Measurements from ENCODE around the gene ABCA4. TPM values are rescaled to one million over a fixed set of nuclear protein-coding genes. Genes with fewer than 3 reads are reported as not detected.
"Not testable (repeated sequence)": the region's sequence is repeated elsewhere in the genome, so short reads cannot be mapped to it uniquely, and the experiment has no call there.

ABCA4 gene
- total RNA-seq, 4 donors from 2014 or later: 2.1 to 7.5 (median 5.0) TPM

DNA sequence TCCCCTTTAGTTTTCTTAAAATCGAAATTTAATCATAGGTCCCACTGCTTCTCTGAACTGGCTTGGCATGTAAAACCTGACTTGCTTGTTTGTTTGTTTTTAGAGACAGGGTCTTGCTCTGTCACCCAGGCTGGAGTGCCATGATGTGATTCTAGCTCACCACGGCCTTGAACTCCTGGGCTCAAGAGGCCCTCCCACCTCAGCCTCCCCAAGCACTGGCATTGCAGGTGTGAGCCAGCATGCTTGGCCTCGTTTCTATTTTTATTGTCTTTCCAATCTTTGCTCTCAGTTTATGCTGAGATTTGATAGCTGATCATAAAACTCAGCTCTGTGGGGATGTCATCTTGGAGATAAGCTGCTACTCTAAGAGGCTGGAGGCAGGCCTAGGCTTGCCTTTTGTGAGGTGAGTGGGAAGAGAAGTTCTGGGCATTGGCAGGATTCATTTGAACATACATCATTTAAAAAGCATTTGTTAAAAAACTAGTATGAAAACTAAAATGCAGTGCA lies 160.3 kb downstream of the ABCA4 start:
- peaks cover 0 to 8% (median 3%) of the 10 kb centered on the region in 4 donors for H3K9me3 ChIP-seq
- H3K4me3 ChIP-seq: no peak overlapping the region
- no peaks in the 10 kb centered on the region for H3K27me3 ChIP-seq
- no peak overlapping the region for H3K27ac ChIP-seq
- H3K4me1 ChIP-seq: peaks cover 0 to 9% (median 0%) of the 10 kb centered on the region in 4 donors
- DNase-seq: peak in 1 of 3 donors; percentile 56
- H3K36me3 ChIP-seq: no peaks in the 10 kb centered on the region
- TF ChIP-seq POLR2A (IDR thresholded peaks at IDR 0.05) (no peak), CTCF (IDR thresholded peaks at IDR 0.05) (no peak)

DNA sequence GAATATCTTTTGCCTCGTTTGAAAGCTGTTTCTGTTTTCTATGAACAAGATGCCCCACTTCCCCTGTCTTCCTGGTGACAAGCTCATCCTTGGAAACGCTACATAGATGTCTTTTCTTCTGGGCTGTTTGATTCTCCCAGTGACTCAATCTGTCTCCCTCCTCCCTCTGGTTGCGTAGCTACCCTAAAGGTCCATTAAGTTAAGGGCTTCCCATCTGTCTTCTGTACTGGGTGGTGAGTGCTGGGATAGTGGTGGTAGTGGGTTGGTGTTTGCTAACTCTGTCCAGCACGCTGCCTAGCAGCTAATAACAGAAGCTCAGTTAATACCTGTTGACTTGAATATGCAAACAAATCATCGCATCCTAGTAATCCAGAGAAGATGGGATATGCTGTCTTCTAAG lies 161.5 kb downstream of the ABCA4 start:
- DNase-seq: no peak
- Histone ChIP-seq H3K36me3 (no peaks in the 10 kb centered on the region), H3K4me1 (peaks cover 0 to 9% (median 0%) of the 10 kb centered on the region in 4 donors), H3K4me3 (no peak overlapping the region), H3K9me3 (peaks cover 0 to 8% (median 3%) of the 10 kb centered on the region in 4 donors), H3K27ac (no peak overlapping the region), H3K27me3 (no peaks in the 10 kb centered on the region)
- TF ChIP-seq POLR2A (IDR thresholded peaks at IDR 0.05) (no peak), CTCF (IDR thresholded peaks at IDR 0.05) (no peak)

GRCh38 chr1:93958726-93959100 lies 162.2 kb downstream of the ABCA4 start:
- no peak for DNase-seq
- peaks cover 0 to 8% (median 3%) of the 10 kb centered on the region in 4 donors for H3K9me3 ChIP-seq
- peaks cover 0 to 9% (median 0%) of the 10 kb centered on the region in 4 donors for H3K4me1 ChIP-seq
- no peaks in the 10 kb centered on the region for H3K27me3 ChIP-seq
- H3K27ac ChIP-seq: no peak overlapping the region
- TF ChIP-seq CTCF (IDR thresholded peaks at IDR 0.05) (no peak), POLR2A (IDR thresholded peaks at IDR 0.05) (no peak)
- H3K4me3 ChIP-seq: no peak overlapping the region
- H3K36me3 ChIP-seq: no peaks in the 10 kb centered on the region

GRCh38 chr1:93958032-93958725 lies 162.8 kb downstream of the ABCA4 start:
- Histone ChIP-seq H3K27me3 (no peaks in the 10 kb centered on the region), H3K4me1 (peaks cover 0 to 9% (median 0%) of the 10 kb centered on the region in 4 donors), H3K27ac (no peak overlapping the region), H3K4me3 (no peak overlapping the region), H3K36me3 (no peaks in the 10 kb centered on the region), H3K9me3 (peaks cover 0 to 8% (median 3%) of the 10 kb centered on the region in 4 donors)
- no peak for TF ChIP-seq CTCF (IDR thresholded peaks at IDR 0.05)
- TF ChIP-seq POLR2A (IDR thresholded peaks at IDR 0.05): no peak
- DNase-seq: no peak

DNA sequence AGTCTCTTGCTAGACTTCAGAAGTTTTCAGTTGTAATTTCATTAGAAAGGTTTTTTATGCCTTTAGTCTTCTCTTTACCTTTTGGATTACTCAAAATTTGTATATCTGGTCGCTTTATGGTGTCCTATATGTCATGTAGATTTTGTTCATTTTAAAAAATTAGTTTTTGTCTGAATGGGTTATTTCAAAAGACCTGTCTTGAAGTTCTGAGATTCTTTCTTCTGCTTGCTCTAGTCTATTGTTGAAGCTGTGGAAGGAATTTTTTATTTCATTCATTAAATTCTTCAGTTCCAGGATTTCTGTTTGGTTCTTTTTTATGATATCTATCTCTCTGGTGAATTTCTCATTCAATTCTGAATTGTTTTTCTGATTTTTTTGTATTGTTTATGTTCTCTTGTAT lies 165.2 kb downstream of the ABCA4 start:
- H3K36me3 ChIP-seq: no peaks in the 10 kb centered on the region
- DNase-seq: no peak
- peaks cover 0 to 3% (median 0%) of the 10 kb centered on the region in 4 donors for H3K4me1 ChIP-seq
- H3K27me3 ChIP-seq: no peaks in the 10 kb centered on the region
- H3K4me3 ChIP-seq: no peak overlapping the region
- TF ChIP-seq CTCF (IDR thresholded peaks at IDR 0.05) (no peak), POLR2A (IDR thresholded peaks at IDR 0.05) (no peak)
- peaks cover 0 to 8% (median 3%) of the 10 kb centered on the region in 4 donors for H3K9me3 ChIP-seq
- no peak overlapping the region for H3K27ac ChIP-seq

DNA sequence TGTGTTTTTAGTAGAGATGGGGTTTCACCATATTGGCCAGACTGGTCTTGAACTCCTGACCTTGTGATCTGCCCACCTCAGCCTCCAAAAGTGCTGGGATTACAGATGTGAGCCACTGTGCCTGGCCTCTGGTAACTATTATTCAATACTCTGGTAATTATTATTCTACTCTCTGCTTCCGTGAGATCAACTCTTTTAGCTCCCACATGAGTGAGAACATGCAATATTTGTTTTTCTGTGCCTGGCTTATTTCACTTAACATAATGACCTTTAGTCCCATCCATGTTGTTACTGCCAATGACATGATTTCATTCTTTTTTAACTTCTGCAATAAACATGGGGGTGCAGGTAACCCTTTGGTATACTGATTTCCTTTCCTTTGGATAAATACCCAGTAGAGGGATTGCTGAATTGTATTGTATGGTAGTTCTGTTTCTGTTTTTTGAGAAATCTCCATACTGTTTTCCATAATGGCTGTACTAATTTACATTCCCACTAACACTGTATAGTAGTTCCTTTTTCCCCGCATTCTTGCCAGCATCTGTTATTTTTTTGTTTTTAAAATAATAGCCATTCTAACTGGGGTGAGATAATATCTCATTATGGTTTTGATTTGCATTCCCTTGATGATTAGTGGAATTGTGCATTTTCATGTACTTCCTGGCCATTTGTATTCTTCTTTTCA lies 173.8 kb downstream of the ABCA4 start:
- DNase-seq, H3K4me1 ChIP-seq, H3K27ac ChIP-seq, H3K9me3 ChIP-seq, H3K27me3 ChIP-seq, H3K4me3 ChIP-seq, H3K36me3 ChIP-seq: not testable (repeated sequence)

Measured in Peyer's patch (tissue), 4 donors.